Measurements from ENCODE around the gene BCAS2.
A peak's percentile ranks its signal among the peaks of the same experiment; 100 is the strongest.
"Not testable (repeated sequence)": the region's sequence is repeated elsewhere in the genome, so short reads cannot be mapped to it uniquely, and the experiment has no call there.

The BCAS2 gene

GRCh38 chr1:114581335-114582287, at the start of gene BCAS2:
BCAS2 (minus strand) TSS chr1:114581615; CDS start chr1:114581591, 24 bp downstream.
- DNase-seq: peak; percentile 67 to 96

- DNase-seq: no peak
Observed at GRCh38 chr1:114627107-114627506, 45.7 kb upstream of the BCAS2 start.

DNA sequence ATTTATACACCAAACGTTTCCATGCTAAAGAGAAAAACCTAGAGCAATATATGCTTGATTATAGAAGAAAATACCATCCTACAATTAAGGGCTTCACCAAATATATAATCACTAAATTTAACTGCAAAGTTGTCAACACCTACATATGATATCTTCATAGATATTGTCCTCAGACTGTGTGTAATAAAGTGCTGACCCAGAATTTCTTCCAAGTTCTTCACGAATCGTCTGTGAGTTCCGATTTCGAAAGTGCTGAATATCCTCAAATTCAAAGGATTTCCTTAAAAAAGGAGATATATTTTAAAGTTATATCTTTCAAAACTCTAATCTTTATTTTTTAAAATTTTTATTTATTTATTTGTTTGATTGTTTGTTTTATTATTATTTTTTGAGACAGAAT, 41.9 kb upstream of the BCAS2 start:
- DNase-seq: no peak

DNA sequence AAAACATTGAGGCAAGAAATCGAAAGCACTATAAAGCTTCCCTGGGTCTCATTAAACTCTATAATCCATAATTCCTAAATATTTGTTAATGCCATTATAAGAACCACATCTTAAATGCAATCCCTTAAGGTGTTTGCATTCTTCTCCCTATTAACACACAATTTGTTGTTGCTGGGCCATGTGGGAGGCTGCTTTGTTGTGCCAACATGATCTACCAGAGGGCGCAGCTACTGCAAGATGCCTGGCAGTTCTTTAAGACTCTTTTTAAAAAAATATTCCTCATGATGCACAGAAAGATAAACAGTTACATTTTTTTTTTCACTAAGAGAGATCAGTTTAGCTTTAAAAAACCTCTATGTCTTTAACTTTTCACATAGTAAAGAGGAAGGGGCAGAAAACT, 39.0 kb upstream of the BCAS2 start:
- DNase-seq: no peak

GRCh38 chr1:114618606-114619005, 37.2 kb upstream of the BCAS2 start:
- no peak for DNase-seq

DNA sequence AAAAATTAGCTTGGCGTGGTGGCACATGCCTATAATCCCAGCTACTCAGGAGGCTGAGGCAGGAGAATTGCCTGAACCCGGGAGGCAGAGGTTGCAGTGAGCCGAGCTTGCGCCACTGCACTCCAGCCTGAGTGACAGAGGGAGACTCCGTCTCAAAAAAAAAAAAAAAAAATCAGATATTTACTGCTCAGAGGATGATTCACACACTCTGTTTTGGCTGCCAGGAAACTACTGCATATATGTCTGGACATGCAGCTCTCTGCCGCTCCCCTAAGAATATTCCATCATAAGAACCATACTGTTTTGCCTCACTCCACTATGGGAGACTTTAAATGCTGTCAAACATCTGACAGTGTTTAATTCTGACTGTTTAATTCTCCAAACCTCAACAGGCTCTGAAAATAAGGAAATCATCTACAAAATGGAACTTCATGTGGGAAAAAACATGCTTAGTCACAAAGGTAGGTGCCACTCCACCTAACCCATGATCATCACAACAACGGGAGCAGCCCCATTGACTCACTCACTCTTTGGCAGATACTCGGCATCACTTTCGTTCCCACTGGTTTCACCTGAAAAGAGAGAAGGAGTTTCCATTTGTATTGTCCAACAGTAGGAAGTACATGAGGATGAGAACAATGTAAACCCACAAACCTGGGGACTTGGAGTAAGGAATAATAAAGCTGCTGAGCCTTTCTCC, 29.3 kb upstream of the BCAS2 start:
- no peak for DNase-seq

DNA sequence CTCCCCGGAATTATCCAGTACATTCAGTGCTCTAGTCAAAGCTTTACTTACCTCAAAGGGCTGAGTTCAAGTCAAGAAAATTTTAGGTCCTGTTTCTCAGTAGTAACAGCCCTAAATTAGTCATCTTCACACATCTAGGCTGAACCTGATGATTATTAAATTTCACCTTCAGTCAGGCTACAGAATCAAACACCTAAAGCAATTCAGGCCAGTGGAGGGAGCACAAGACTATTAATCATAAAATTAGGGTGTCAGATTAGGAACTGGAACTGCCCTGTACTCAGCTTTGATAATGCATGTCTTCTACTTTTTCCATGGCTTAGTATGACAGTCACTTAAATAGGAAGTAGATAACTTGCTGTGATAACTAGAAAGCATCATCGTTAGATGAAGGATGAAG, 28.4 kb upstream of the BCAS2 start:
- no peak for DNase-seq

DNA sequence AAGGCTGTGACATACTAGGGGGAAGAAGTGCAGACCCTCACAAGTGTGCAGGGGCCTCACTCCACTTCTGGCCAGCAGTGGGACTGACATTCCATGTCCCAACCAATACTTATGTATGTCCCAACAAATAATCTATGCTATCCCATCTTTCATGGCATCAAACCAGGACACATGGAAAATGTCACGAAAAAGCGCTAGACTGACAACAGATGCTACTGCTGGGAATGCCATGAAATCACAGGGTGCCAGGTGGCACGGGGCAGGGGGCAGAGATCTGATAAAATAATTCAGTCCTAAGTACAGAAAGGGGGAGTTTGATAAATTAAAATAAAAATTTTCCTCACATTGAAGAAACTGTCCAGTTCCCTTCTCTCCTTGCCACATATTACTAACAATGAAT, 27.6 kb upstream of the BCAS2 start:
- DNase-seq: no peak

DNA sequence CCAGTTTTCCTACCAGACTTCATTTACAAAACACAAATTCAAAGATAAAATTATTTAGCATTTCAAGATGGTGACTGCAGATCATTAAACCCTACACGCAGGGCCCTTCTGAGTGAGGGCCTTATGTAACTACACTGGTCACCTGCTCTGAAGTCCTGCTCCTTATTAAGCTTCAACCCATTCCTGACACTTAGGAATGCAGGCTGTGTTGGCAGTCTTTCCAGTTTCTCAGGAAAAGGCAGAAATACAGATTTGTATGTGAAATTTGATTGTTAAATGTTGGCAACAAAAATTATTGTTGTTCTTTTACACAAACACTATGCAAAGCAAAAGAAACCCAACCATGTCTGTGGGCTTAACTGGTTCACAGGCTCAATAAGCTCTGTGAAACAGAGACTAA, 25.8 kb upstream of the BCAS2 start:
- DNase-seq: no peak

- no peak for DNase-seq
Observed at GRCh38 chr1:114597949-114598348, 16.5 kb upstream of the BCAS2 start.

DNA sequence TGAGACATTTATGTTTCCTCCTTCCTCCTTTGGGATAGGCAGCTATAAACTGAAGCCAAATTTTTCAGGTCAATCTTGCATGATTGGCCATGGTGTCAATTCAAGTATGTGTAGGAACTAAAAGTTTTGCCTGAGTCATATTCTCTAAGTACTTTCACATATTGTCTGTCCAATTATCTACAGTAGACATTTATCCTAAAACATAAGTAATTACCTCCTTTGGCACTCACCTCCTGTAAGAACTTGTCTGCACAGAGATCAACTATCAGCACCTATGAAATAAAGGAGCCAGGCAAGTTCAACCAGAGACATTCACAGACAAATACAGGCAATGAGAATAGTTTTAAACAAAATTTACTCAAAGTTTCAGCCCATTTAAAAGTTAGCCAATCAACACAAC, 14.2 kb upstream of the BCAS2 start:
- DNase-seq: no peak

DNA sequence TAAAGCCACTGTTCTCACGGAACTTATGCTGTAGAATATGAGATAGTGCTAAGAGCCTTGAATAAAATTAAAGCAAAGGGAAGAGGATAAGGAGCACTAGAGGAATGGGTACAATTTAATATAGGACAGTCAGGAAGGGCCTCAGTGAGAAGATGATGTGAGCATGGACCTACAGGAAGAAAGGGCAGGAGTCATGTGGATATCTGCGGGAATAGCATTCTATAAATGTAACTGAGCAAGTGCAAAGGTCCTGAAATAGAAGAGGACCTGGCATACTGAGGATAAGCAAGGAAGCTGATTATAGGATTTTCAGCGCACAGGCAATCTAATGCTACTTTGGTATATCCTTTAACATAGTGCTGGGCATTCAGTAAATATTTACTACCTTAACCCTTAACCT, 12.6 kb upstream of the BCAS2 start:
- no peak for DNase-seq

- no peak for DNase-seq
Observed at GRCh38 chr1:114589122-114589521, 7.7 kb upstream of the BCAS2 start.

- DNase-seq: no peak
Observed at GRCh38 chr1:114588196-114588689, 6.8 kb upstream of the BCAS2 start.

DNA sequence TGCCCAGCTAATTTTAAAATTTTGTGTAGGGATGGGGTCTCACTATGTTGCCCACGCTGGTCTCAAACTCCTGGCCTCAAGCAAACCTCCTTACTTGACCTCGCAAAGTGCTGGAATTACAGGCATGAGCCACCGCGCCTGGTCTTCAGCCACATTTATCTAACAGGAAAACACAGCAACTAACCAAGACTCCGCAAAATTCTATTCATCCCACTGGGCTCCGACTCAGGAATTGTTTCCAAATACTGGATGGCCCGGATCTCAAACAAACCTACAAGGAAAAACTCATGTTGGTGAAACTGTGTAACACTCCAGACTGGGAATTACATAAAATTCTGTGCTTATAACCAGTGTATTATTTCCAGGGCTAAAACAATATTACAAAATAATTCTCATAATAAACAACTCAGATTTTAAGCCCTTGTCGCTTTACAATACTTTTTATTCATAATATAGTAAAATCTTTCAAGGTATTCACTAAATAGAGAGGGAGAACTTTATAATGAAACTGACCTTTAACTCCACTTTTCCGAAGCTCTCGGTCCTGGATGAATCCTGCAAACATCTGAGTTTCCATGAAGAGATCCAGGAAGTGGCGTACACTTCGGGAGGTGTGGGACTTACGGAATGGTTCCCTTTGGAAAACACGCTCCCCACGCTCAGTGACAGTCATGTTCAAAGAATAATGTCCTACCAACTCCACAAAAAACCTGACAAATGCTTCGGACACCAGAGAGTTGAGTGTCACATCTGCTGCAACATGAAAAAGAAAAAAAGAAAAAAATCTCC, 6.0 kb upstream of the BCAS2 start:
- DNase-seq: no peak

- no peak for DNase-seq
Observed at GRCh38 chr1:114586513-114587047, 5.2 kb upstream of the BCAS2 start.

DNA sequence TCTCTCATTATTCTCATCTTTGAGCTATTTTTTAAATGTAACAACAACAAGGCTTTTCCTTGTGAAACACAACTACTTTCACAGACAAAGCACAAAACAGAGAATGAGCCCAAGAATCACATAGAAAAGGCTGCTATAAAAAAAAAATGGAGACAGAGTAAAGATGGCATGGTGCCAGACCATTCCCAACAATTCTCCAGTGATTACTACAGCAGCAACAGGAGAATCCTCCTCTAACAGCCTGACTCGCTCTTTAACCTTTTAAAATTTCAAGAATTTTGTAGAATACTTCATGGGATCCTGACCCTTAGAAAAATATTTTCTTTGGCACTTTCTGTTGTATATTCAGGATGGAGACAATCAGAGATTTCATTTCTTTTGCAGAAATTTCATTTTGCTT, 3.8 kb upstream of the BCAS2 start:
- DNase-seq: no peak

DNA sequence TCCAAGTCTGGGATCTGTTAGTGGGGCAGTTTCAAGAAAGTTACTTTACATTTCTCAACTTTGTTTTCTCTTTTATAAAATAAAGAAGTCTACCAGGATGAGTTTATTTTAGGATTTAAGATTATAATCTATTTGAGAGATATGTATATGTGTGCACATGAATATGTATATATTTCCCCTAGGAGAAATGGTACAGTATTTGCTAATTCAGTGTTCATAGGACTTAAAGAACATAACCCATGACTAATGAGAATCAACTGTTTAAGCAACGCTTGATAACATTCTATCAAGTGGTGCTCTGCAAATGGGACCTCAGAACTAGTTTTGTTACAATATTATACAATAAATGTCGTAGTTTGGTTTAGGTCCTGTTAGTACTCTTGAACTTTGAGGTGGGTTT, 7.0 kb downstream of the BCAS2 start:
- DNase-seq: no peak

- DNase-seq: no peak
Observed at GRCh38 chr1:114564141-114564540, 17.3 kb downstream of the BCAS2 start.

- DNase-seq: not testable (repeated sequence)
Observed at GRCh38 chr1:114562978-114563510, 18.4 kb downstream of the BCAS2 start.

- DNase-seq: no peak
Observed at GRCh38 chr1:114561333-114561732, 20.1 kb downstream of the BCAS2 start.

- DNase-seq: no peak
Observed at GRCh38 chr1:114559356-114559755, 22.1 kb downstream of the BCAS2 start.

DNA sequence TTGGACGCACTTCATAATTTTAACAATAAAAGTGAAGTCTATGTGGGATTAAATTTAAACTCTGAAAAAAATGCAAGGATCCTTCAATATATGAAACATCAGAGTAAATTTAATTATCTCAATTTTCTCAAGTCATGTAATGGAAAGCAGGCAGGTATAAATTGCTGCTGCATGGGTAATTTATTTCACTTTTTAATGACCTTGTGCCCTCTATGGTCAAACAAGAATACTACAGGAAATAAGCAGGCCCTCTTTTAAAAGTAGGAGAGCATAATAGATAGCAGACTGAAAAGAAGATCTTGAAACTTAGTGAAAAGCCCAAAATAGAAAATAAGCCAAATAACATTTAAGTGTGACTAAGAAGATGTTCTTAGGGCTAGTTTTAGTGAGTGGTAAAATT, 22.9 kb downstream of the BCAS2 start:
- no peak for DNase-seq

Measured in bone marrow (tissue), 2 donors.